H1 (cell line): ENCODE results near the gene ATXN7. TPM values are rescaled to one million over a fixed set of nuclear protein-coding genes. Genes with fewer than 3 reads are reported as not detected.

Experiments
- CHD1 ChIP-seq: IDR thresholded peaks from 2 replicates; pipeline ENCODE4 v1.6.1; 2012; ENCODE audit warnings: low read depth, low read length, improper control_type of control experiment
- CTCF ChIP-seq, 3 experiments: IDR thresholded peaks; 1 replicate in 2 of 3; 2 replicates in 1 of 3; pipeline versions ENCODE4 v1.5.1 to v1.6.1; 2011; ENCODE audit warnings: low read length in 3 of 3, mild to moderate bottlenecking in 3 of 3, inconsistent platforms in 2 of 3, low read depth in 1 of 3, moderate library complexity in 1 of 3; ENCODE audit not compliant: insufficient read depth in 1 of 3; ENCODE audit errors: control extremely low read depth in 1 of 3
- JUN ChIP-seq: IDR thresholded peaks from 2 replicates; pipeline ENCODE4 v1.6.1; 2011; ENCODE audit warnings: low read depth, mild to moderate bottlenecking, improper control_type of control experiment, low read length
- polyA plus RNA-seq, 7 experiments: library from polyadenylated mRNA; depleted of rRNA in 3 of 7; stranded (reverse) in 5 of 7; unstranded in 2 of 7; fragments of >200 nt in 5 of 7; fragments of 200-250 nt in 2 of 7; gene quantifications; 1 replicate in 5 of 7; 2 replicates in 1 of 7; 4 replicates in 1 of 7; pipeline versions ENCODE4 v1.2.1 to v1.2.3, GENCODE V29; 2011 to 2013; ENCODE audit warnings: missing spikeins in 2 of 7, mixed read lengths in 2 of 7
- total RNA-seq: library from RNA; stranded (reverse); fragmentation: NEBNext Ultra II Directional; extraction: Animal tissue kit (Norgen Biotek cat#: 25700); gene quantifications from 2 replicates; pipeline ENCODE4 v1.2.1, GENCODE V29; 2021

ATXN7 gene
- total and polyA plus RNA-seq, 2 of the 8 experiments (the other 6 are each of a cell fraction or from before 2014, with no cell fraction given), result 15.5 to 16.8 TPM

DNA sequence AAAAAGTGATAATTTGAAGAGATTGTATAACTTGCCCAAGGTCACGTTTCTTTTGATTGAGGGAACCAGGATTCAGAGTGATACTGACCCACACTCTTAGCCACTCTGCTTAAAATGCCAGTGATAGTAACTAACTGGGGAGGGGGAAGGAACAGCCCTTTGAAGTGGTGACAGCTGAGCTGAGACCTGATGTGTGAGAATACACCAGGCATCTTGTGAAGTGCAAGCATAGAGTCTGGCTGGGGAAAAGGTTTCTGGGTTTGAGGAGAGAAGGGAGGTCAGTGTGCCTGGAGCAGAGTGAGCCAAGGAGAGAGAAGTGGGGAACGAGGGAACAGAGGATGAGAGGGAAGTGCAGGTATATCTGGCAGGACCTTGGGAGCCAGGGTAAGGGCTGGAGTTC lies 83.9 kb downstream of the ATXN7 start (continued):
- TF ChIP-seq CTCF (IDR thresholded peaks at IDR 0.05; ENCODE audit: control extremely low read depth in 1 of 3, insufficient read depth in 1 of 3, low read depth in 1 of 3, low read length in 3 of 3) (no peak), CHD1 (no peak), JUN (no peak)
